DOHH2 (cell line): ENCODE data around the gene PDE9A.
"Not testable (repeated sequence)": the region's sequence is repeated elsewhere in the genome, so short reads cannot be mapped to it uniquely, and the experiment has no call there.

Experiments
- EZH2phosphoT487 ChIP-seq: fragments of 200-600 bp; sonication (generic); IDR thresholded peaks from 2 replicates; pipeline ENCODE4 v1.6.1; 2017; ENCODE audit warnings: borderline replicate concordance, mild to moderate bottlenecking, antibody characterized with exemption, low read length, moderate library complexity, mixed read lengths
- TF ChIP-seq, protein P1 (sequence below): fragments of 200-600 bp; sonication (generic); IDR thresholded peaks from one replicate; pipeline ENCODE4 v1.5.1; 2014; ENCODE audit warnings: antibody characterized with exemption, mild to moderate bottlenecking, low read depth, low read length; ENCODE audit not compliant: poor library complexity, severe bottlenecking

DNA sequence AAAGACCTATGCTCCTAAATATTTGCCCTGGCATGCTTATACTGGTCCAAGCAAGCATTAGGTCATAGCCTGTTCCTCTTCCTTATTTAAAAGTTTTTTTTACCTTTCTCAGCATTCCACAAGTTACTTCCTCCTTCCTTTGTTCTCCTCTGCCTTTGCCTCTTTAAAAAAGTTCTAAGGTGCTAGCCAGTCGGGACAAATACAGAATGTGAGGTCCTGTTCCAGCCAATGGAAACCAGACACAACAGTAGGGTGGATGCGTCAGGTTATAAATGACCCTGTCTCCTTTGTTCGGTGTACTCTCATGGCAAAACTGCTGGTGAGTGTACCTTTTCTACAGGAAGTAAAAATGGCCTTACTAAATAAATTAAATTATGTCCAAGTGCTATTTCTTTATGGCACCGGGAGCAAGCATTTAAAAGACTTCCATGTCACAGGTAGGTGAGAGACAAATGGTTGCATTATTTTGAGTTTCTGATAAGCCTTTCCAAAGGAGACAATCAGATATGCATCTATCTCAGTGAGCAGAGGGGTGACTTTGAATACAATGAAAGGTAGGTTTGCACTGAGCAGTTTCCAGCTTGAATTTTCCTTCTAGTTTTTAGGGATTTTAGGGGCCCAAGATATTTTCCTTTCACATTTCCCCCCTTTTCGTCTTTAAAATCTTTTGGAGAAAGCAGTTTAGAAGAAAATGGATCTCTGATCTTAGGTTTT lies 159.3 kb downstream of the PDE9A start:
- TF ChIP-seq, protein P1, sequence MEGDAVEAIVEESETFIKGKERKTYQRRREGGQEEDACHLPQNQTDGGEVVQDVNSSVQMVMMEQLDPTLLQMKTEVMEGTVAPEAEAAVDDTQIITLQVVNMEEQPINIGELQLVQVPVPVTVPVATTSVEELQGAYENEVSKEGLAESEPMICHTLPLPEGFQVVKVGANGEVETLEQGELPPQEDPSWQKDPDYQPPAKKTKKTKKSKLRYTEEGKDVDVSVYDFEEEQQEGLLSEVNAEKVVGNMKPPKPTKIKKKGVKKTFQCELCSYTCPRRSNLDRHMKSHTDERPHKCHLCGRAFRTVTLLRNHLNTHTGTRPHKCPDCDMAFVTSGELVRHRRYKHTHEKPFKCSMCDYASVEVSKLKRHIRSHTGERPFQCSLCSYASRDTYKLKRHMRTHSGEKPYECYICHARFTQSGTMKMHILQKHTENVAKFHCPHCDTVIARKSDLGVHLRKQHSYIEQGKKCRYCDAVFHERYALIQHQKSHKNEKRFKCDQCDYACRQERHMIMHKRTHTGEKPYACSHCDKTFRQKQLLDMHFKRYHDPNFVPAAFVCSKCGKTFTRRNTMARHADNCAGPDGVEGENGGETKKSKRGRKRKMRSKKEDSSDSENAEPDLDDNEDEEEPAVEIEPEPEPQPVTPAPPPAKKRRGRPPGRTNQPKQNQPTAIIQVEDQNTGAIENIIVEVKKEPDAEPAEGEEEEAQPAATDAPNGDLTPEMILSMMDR: not testable (repeated sequence)
- TF ChIP-seq EZH2phosphoT487: not testable (repeated sequence)
